Stomach (tissue), 9 donors: ENCODE data around the gene TJP1. TPM values are rescaled to one million over a fixed set of nuclear protein-coding genes. Genes with fewer than 3 reads are reported as not detected.

Source experiments
- DNase-seq, 2 donors: peaks; one replicate each; pipeline versions ENCODE4 v3.0.0 to v3.0.0-alpha.2; 2013 to 2019
- H3K27ac ChIP-seq, 5 donors: fragments of 200-600 bp in 4 of 5; sonication (generic) in 4 of 5; one replicate each; pipeline ENCODE4 v1.5.1; 2013 to 2019; ENCODE audit warnings: mild to moderate bottlenecking in 1 of 5, moderate library complexity in 1 of 5
- H3K27me3 ChIP-seq, 3 donors: fragments of 200-600 bp; sonication (generic); one replicate each; pipeline ENCODE4 v1.5.1; 2017 to 2019; ENCODE audit warnings: mixed run types in 1 of 3
- H3K36me3 ChIP-seq, 4 donors: fragments of 200-600 bp; sonication (generic); 1 replicate in 3 of 4; 2 replicates in 1 of 4; pipeline ENCODE4 v1.5.1; 2016 to 2019
- H3K4me1 ChIP-seq, 4 donors: fragments of 200-600 bp; sonication (generic); one replicate each; pipeline ENCODE4 v1.5.1; 2016 to 2019
- H3K4me3 ChIP-seq, 4 donors: fragments of 200-600 bp; sonication (generic) in 3 of 4; one replicate each; pipeline ENCODE4 v1.5.1; 2016 to 2019; ENCODE audit warnings: mild to moderate bottlenecking in 1 of 4
- H3K9me3 ChIP-seq, 4 donors: fragments of 200-600 bp; sonication (generic); one replicate each; pipeline ENCODE4 v1.5.1; 2016 to 2019
- CTCF ChIP-seq, 7 experiments: fragments of 450-650 bp in 4 of 7; fragments of 200-600 bp in 3 of 7; sonication (generic) in 3 of 7; IDR thresholded peaks; one replicate each; pipeline ENCODE4 v1.5.1; 2016 to 2019; ENCODE audit warnings: antibody characterized with exemption in 7 of 7, control low read depth in 2 of 7, mild to moderate bottlenecking in 1 of 7
- EP300 ChIP-seq: sonication (generic); formaldehyde crosslinking; IDR thresholded peaks from one replicate; pipeline ENCODE4 v1.6.1; 2017; ENCODE audit warnings: antibody characterized with exemption
- POLR2A ChIP-seq, 4 donors: fragments of 450-650 bp; IDR thresholded peaks; one replicate each; pipeline ENCODE4 v1.6.1; 2016; ENCODE audit warnings: antibody characterized with exemption in 4 of 4, control low read depth in 2 of 4, mild to moderate bottlenecking in 1 of 4, moderate library complexity in 1 of 4
- POLR2AphosphoS5 ChIP-seq, 3 donors: sonication (generic); formaldehyde crosslinking; IDR thresholded peaks; one replicate each; pipeline ENCODE4 v1.6.1; 2016; ENCODE audit warnings: antibody characterized with exemption in 3 of 3
- WGBS, 5 donors: extraction: QIAGEN DNeasy Blood & Tissue Kit in 3 of 5; methylation state at CpG; one replicate each; pipeline versions ENCODE4 v1.1.5 to v1.1.7; 2013 to 2018; 5-methylcytosine and 5-hydroxymethylcytosine counted together
- intact Hi-C: fragments of 100-400 bp; cut with DNase I; formaldehyde crosslinking; loops from one replicate; pipeline ENCODE4 v1.15.1; 2023; ENCODE audit warnings: low total_unique reads
- polyA plus RNA-seq, 3 donors: library from polyadenylated mRNA; stranded (reverse); fragments of 200-250 nt; gene quantifications; one replicate each; pipeline ENCODE4 v1.2.3, GENCODE V29; 2013
- total RNA-seq, 5 donors: library from RNA; depleted of rRNA; stranded (reverse); fragments of >200 nt; gene quantifications; one replicate each; pipeline versions ENCODE4 v1.1.0 to v1.2.3, GENCODE V29; 2014 to 2016
- donor health status: healthy with polysubstance abuse.
- donor health status: Bipolar disorder and iron deficiency.
- donor health status: healthy.

Gene TJP1
- total and polyA plus RNA-seq, 8 donors, result 12.3 to 167 (median 70.7) TPM

GRCh38 chr15:29670998-29671981 is 151.0 kb downstream of the TJP1 start:
- Histone ChIP-seq H3K27ac (peak overlapping the region; percentile 48 to 78 (median 75)), H3K36me3 (no peaks in the 10 kb centered on the region), H3K4me3 (peak overlapping the region in 2 of 4 donors; percentile 2 to 10), H3K27me3 (peaks cover 0 to 23% (median 0%) of the 10 kb centered on the region in 3 donors), H3K9me3 (no peaks in the 10 kb centered on the region), H3K4me1 (peaks cover 6 to 38% (median 38%) of the 10 kb centered on the region in 4 donors)
- TF ChIP-seq POLR2AphosphoS5 (IDR thresholded peaks at IDR 0.05) (peak in 2 of 3 donors; percentile 57 to 73), POLR2A (IDR thresholded peaks at IDR 0.05) (peak in 1 of 4 donors; percentile 32), EP300 (no peak)
- peak; percentile 89 to 93 for DNase-seq
- intact Hi-C loops, result no loop called here
- 29 to 51% (median 43%) methylated on average over 10 to 13 of the region's 13 CpGs for WGBS, 5 donors

GRCh38 chr15:29670266-29670665 is 152.0 kb downstream of the TJP1 start:
- WGBS, 5 donors, result 75 to 84% (median 77%) methylated on average over 8 of the region's 8 CpGs
- no peak for DNase-seq
- Histone ChIP-seq H3K4me3 (no peak overlapping the region), H3K4me1 (peaks cover 6 to 31% (median 29%) of the 10 kb centered on the region in 4 donors), H3K36me3 (no peaks in the 10 kb centered on the region), H3K9me3 (no peaks in the 10 kb centered on the region), H3K27ac (peak overlapping the region; percentile 48 to 78 (median 70)), H3K27me3 (peaks cover 0 to 14% (median 0%) of the 10 kb centered on the region in 3 donors)
- intact Hi-C loops, result no loop called here
- no peak for TF ChIP-seq CTCF (IDR thresholded peaks at IDR 0.05)
- TF ChIP-seq POLR2AphosphoS5 (IDR thresholded peaks at IDR 0.05), result no peak
- TF ChIP-seq EP300, result no peak
- no peak for TF ChIP-seq POLR2A (IDR thresholded peaks at IDR 0.05)

GRCh38 chr15:29669823-29670222 is 152.4 kb downstream of the TJP1 start:
- H3K27ac ChIP-seq, result peak overlapping the region in 2 of 5 donors; percentile 75 to 78
- TF ChIP-seq CTCF (IDR thresholded peaks at IDR 0.05), result no peak
- TF ChIP-seq EP300, result no peak
- TF ChIP-seq POLR2A (IDR thresholded peaks at IDR 0.05), result no peak
- TF ChIP-seq POLR2AphosphoS5 (IDR thresholded peaks at IDR 0.05), result no peak
- peaks cover 6 to 27% (median 24%) of the 10 kb centered on the region in 4 donors for H3K4me1 ChIP-seq
- no peak for DNase-seq
- no peaks in the 10 kb centered on the region for H3K9me3 ChIP-seq
- WGBS, 5 donors, result 80 to 91% (median 82%) methylated on average over 9 of the region's 9 CpGs
- intact Hi-C loops, result loop anchor here (5.0 kb wide), 1 partner anchor 402 kb away; no protein-coding TSS in a partner anchor
- no peak overlapping the region for H3K4me3 ChIP-seq
- no peaks in the 10 kb centered on the region for H3K36me3 ChIP-seq
- H3K27me3 ChIP-seq, result peaks cover 0 to 10% (median 0%) of the 10 kb centered on the region in 3 donors

DNA sequence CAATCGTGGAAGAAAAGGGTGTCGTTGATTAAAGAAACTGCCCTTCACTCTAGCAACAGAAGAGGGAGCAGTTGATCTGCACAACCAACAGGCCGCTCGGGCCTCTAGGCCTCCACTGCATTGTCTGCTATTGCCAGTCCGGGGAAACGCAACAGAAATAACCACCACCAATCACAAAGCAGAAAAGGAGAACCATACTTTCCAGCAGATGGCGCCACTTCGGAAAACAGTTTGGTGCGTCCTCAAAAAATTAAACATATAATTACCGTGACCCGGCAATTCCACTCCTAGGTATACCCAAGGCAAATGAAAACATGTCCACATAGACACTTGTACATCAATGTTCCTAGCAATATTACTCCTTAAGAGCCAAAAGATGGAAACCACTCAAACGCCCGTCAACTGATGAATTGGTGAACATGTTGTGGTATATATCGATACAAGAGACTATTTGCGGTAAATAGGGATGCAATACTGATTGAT is 154.1 kb downstream of the TJP1 start:
- intact Hi-C loops, result loop anchor here (5.0 kb wide), 1 partner anchor 404 kb away; no protein-coding TSS in a partner anchor
- Histone ChIP-seq H3K36me3 (no peaks in the 10 kb centered on the region), H3K27ac (no peak overlapping the region), H3K4me1 (peaks cover 6 to 19% (median 15%) of the 10 kb centered on the region in 4 donors), H3K27me3 (no peaks in the 10 kb centered on the region), H3K4me3 (no peak overlapping the region), H3K9me3 (no peaks in the 10 kb centered on the region)
- 33 to 39% (median 38%) methylated on average over 15 of the region's 15 CpGs for WGBS, 5 donors
- peak; percentile 85 to 90 for DNase-seq
- TF ChIP-seq CTCF (IDR thresholded peaks at IDR 0.05), result peak in 6 of 7 experiments; percentile 38 to 96 (median 72)
- TF ChIP-seq POLR2A (IDR thresholded peaks at IDR 0.05), result no peak
- TF ChIP-seq POLR2AphosphoS5 (IDR thresholded peaks at IDR 0.05), result peak in 1 of 3 donors; percentile 60
